Activated naive CD8-positive, alpha-beta T cell (primary cell): ENCODE measurements around the gene P3H1.

Experiments used
- H3K27ac Mint-ChIP-seq: one replicate; pipeline ENCODE4 v1.8.0; 2021; ENCODE audit warnings: mixed read lengths
- H3K27me3 Mint-ChIP-seq: one replicate; pipeline ENCODE4 v1.8.0; 2021; ENCODE audit warnings: mixed read lengths
- H3K36me3 Mint-ChIP-seq: one replicate; pipeline ENCODE4 v1.8.0; 2021; ENCODE audit warnings: mixed read lengths
- H3K4me1 Mint-ChIP-seq: one replicate; pipeline ENCODE4 v1.8.0; 2021; ENCODE audit warnings: low read depth, mixed read lengths
- H3K4me3 Mint-ChIP-seq: one replicate; pipeline ENCODE4 v1.8.0; 2021; ENCODE audit warnings: mild to moderate bottlenecking, mixed read lengths
- H3K9me3 Mint-ChIP-seq: one replicate; pipeline ENCODE4 v1.8.0; 2021; ENCODE audit warnings: low read depth, mixed read lengths

P3H1 gene

DNA sequence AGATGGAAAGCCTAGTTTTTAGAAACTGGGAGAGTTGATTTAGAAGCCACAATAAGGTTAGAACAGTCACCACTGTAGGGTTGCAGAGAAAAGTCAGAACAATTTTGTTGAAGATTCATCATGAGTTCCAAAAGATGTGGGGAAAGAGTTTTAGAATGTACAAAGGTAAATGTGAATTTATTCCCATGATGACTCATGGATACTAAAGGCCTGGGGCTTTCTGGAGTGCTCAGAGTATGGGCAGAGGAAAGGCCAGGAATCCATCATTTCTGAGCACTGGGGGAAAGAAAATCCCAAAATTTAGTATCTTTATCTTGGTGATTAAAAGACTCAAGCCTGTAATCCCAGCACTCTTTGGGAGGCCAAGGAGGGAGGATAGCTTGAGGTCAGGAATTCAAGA is 66.8 kb downstream of the P3H1 start:
- no peaks in the 10 kb centered on the region for H3K27me3 Mint-ChIP-seq
- peak overlapping the region; percentile 75 for H3K27ac Mint-ChIP-seq
- no peak overlapping the region for H3K4me3 Mint-ChIP-seq
- H3K36me3 Mint-ChIP-seq = peaks cover 21% of the 10 kb centered on the region
- H3K4me1 Mint-ChIP-seq = peaks cover 24% of the 10 kb centered on the region
- no peaks in the 10 kb centered on the region for H3K9me3 Mint-ChIP-seq

DNA sequence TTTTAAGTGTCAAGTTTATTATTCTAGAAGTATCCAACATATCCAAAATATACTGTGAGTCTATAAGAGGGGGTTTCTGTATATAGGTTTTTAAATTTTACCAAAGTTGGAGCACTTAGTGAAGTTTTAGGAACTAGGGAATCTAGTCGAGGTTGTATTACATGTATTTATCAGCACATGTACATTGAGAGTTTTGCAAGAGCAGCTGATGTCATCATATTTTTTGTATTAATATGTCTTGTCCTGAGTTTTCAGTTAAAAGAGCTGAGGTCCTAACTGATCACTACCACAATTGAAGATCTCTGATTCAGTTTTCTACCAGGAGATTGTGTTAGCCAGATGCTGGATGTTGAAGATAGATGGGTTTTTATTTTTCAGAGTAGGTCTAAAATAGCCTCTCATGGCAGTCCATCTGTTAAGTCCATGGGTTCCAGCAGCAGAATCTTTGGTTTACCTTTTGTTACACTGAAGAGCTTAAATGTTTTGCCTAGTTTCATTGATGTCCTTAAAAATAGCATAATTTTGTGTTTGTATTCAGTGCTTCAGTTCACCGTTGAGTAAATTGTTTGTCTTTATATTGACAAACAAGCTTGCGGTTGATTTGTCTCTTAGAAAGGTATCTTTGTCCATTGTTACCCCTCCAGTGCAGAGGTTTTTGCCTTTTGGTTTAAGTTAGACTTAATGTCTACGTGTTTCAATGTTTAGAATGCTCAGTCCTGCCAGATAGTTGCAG is 68.6 kb downstream of the P3H1 start:
- H3K4me1 Mint-ChIP-seq = peaks cover 38% of the 10 kb centered on the region
- H3K4me3 Mint-ChIP-seq = no peak overlapping the region
- no peaks in the 10 kb centered on the region for H3K27me3 Mint-ChIP-seq
- peaks cover 16% of the 10 kb centered on the region for H3K36me3 Mint-ChIP-seq
- H3K27ac Mint-ChIP-seq = peak overlapping the region; percentile 28
- H3K9me3 Mint-ChIP-seq = no peaks in the 10 kb centered on the region
